Measurements from ENCODE around the gene THSD1. TPM values are rescaled to one million over a fixed set of nuclear protein-coding genes. Genes with fewer than 3 reads are reported as not detected.

THSD1 gene
- total RNA-seq, 2 donors from 2014 or later = 2.7 to 4.1 TPM

DNA sequence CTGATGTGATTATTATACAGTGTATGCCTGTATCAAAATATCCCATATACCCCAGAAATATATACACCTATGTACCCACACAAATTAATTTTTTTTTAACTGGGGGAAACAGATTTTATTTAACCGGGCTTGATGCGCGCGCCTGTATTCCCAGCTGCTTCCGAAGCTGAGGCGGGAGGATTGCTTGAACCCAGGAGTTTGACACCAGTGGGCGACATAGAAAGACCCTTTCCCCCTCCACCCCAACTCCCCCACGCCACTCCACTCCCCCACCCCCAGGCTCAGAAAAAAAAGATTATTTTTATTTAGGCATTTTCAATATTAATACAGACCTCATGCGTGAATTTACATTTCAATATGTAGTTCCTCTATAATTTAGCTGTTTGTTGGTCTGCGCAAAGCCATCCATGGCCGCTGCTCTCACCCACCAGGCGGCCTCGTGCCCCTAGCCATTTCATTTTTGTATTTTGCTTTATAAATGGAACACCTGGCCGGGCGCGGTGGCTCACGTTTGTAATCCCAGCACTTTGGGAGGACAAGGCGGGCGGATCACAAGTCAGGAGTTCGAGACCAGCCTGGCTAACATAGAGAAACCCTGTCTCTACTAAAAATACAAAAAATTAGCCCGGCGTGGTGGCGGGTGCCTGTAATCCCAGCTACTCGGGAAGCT is 45.3 kb upstream of the THSD1 start:
- Histone ChIP-seq H3K9me3 (no peaks in the 10 kb centered on the region), H3K27ac (no peak overlapping the region), H3K27me3 (replicated peaks; ENCODE audit: insufficient read depth) (no peaks in the 10 kb centered on the region), H3K4me3 (peak overlapping the region; percentile 80), H3K36me3 (no peaks in the 10 kb centered on the region), H3K4me1 (ENCODE audit: control insufficient read depth in 1 of 2, low read depth in 2 of 2) (peaks cover 24 to 33% of the 10 kb centered on the region in 2 donors)
- TF ChIP-seq, protein P1, sequence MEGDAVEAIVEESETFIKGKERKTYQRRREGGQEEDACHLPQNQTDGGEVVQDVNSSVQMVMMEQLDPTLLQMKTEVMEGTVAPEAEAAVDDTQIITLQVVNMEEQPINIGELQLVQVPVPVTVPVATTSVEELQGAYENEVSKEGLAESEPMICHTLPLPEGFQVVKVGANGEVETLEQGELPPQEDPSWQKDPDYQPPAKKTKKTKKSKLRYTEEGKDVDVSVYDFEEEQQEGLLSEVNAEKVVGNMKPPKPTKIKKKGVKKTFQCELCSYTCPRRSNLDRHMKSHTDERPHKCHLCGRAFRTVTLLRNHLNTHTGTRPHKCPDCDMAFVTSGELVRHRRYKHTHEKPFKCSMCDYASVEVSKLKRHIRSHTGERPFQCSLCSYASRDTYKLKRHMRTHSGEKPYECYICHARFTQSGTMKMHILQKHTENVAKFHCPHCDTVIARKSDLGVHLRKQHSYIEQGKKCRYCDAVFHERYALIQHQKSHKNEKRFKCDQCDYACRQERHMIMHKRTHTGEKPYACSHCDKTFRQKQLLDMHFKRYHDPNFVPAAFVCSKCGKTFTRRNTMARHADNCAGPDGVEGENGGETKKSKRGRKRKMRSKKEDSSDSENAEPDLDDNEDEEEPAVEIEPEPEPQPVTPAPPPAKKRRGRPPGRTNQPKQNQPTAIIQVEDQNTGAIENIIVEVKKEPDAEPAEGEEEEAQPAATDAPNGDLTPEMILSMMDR (IDR thresholded peaks at IDR 0.05) = no peak
- DNase-seq (ENCODE audit: low spot score) (no peak), ATAC-seq (ENCODE audit: insufficient number of reproducible peaks, low FRiP score, low read depth) (no peak)

DNA sequence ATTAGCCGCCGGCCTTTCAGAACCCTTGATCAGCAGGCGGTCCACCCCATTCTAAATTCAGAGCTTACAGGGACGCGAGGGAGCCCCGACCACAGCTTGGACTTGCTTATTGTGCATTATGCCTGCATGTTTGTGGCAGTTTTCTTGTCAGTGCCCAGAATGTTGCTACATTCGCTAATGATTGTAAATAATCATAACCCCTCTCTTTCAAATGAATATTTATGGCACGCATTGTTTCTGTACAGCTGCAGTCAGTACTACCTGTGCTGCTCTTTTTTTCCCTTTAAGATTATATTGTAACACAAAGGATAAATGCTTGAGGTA is 44.8 kb upstream of the THSD1 start:
- DNase-seq (ENCODE audit: low spot score) (no peak), ATAC-seq (ENCODE audit: insufficient number of reproducible peaks, low FRiP score, low read depth) (no peak)
- Histone ChIP-seq H3K4me1 (ENCODE audit: control insufficient read depth in 1 of 2, low read depth in 2 of 2) (peaks cover 22 to 30% of the 10 kb centered on the region in 2 donors), H3K27me3 (replicated peaks; ENCODE audit: insufficient read depth) (no peaks in the 10 kb centered on the region), H3K36me3 (no peaks in the 10 kb centered on the region), H3K9me3 (no peaks in the 10 kb centered on the region), H3K4me3 (peak overlapping the region; percentile 80), H3K27ac (no peak overlapping the region)
- TF ChIP-seq, protein P1 (IDR thresholded peaks at IDR 0.05) = no peak

DNA sequence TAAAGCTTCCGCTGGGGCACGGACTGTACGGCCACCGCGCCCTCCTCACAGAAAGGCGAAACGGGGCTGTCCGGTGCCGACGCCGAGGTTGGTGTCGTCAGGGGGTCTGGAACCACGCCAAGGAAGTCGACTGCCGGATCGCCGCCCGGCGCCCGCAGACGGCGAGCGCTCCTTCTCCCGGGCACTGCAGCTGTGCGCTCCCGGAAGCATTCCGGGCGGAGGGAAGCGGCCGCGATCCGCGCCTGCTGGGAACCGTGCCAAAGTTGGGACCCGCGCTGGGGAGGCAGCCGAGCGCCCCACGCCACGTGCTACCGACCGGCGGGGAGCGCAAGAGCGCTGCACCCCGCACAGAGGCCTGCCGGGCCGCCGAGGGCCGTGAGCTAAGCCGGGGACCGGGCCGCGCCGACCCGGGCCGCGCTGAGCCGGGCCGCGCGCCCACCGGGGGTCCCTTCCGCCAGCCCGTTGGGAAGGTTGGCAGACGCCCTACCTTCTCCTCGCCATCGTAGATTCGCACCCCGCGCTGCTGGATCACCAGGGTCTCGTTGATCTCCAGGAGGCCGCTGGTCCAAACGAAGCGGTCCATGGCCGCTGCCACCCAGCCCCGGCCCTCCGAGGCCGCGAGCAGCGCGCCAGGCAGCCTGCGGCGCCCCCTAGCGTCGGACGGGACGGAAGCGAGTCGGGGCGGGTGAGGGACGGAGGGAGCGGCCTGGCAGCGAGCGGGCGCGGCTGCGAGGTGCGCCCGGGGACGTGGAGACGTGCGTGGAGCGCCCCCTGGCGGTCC is 44.2 kb upstream of the THSD1 start, which contains the start of gene VPS36:
VPS36 (minus strand) TSS at position 623 of the 781 bp plus-strand sequence; CDS start at position 583, 40 bp downstream.
- H3K36me3 ChIP-seq = no peaks in the 10 kb centered on the region
- H3K4me1 ChIP-seq (ENCODE audit: control insufficient read depth in 1 of 2, low read depth in 2 of 2) = peaks cover 22 to 30% of the 10 kb centered on the region in 2 donors
- no peaks in the 10 kb centered on the region for H3K27me3 ChIP-seq (replicated peaks; ENCODE audit: insufficient read depth)
- H3K9me3 ChIP-seq = no peaks in the 10 kb centered on the region
- DNase-seq (ENCODE audit: low spot score) = peak; percentile 78
- ATAC-seq (ENCODE audit: insufficient number of reproducible peaks, low FRiP score, low read depth) = peak; percentile 97
- TF ChIP-seq, protein P1 (IDR thresholded peaks at IDR 0.05) = peak; percentile 100
- H3K4me3 ChIP-seq = peak within 1 kb of the TSS; percentile 80
- peak within 1 kb of the TSS; percentile 91 to 97 for H3K27ac ChIP-seq

DNA sequence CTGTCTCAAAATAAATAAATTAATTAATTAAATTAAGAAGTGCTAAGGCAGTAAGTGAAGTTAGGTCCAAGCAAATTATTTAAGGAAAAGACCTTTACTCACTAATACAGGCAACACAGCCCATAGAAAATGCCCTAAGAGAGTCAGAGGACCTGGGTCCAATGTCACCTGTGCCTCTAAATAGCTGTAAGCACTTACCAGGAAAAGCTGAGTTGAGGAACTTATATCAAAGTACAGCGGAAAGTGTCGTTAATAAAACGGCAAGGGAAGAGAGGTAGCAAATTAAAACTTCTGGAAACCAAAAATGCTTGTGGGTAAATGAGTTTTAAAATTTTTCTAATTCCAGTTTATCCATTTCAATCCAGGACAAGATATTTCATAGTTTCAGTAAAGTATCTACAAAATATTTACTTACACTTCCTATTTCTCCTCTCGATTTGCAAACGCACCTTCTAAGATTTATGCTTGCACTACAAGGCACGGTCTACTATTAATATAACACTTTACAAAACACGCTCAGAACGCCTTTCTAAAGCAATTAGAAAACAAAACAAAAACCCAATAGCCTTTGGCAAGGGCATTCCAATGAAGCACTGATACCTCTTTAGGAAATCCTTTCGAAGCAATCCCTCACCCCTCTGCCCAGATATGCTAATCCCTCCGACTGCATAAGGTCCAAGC is 43.5 kb upstream of the THSD1 start:
- Histone ChIP-seq H3K9me3 (no peaks in the 10 kb centered on the region), H3K27ac (peak overlapping the region; percentile 91 to 97), H3K4me3 (peak overlapping the region; percentile 80), H3K27me3 (replicated peaks; ENCODE audit: insufficient read depth) (no peaks in the 10 kb centered on the region), H3K4me1 (ENCODE audit: control insufficient read depth in 1 of 2, low read depth in 2 of 2) (peaks cover 22 to 30% of the 10 kb centered on the region in 2 donors), H3K36me3 (no peaks in the 10 kb centered on the region)
- DNase-seq (ENCODE audit: low spot score) = no peak
- TF ChIP-seq, protein P1 (IDR thresholded peaks at IDR 0.05) = no peak
- ATAC-seq (ENCODE audit: insufficient number of reproducible peaks, low FRiP score, low read depth) = no peak
